Esophagus muscularis mucosa (tissue), 4 donors: Measurements from ENCODE around the gene AHSG. TPM values are rescaled to one million over a fixed set of nuclear protein-coding genes. Genes with fewer than 3 reads are reported as not detected.

Experiments used
- DNase-seq: peaks from one replicate; pipeline ENCODE4 v3.0.0-alpha.2; 2017; ENCODE audit errors: extremely low spot score
- H3K27ac ChIP-seq, 4 donors: fragments of 200-600 bp; sonication (generic); replicated peaks in 1 of 4; 1 replicate in 3 of 4; 2 replicates in 1 of 4; pipeline ENCODE4 v1.5.1; 2016 to 2019; ENCODE audit warnings: mild to moderate bottlenecking in 1 of 4
- H3K27me3 ChIP-seq, 4 donors: fragments of 200-600 bp; sonication (generic); one replicate each; pipeline versions ENCODE4 v1.5.1 to v1.6.0; 2016 to 2019
- H3K36me3 ChIP-seq, 4 donors: fragments of 200-600 bp; sonication (generic); one replicate each; pipeline ENCODE4 v1.5.1; 2016 to 2019
- H3K4me1 ChIP-seq, 4 donors: fragments of 200-600 bp; sonication (generic); one replicate each; pipeline ENCODE4 v1.5.1; 2016 to 2019
- H3K4me3 ChIP-seq, 4 donors: fragments of 200-600 bp; sonication (generic); 1 replicate in 2 of 4; 2 replicates in 2 of 4; pipeline ENCODE4 v1.5.1; 2016 to 2019; ENCODE audit warnings: mild to moderate bottlenecking in 4 of 4, moderate library complexity in 1 of 4
- H3K9me3 ChIP-seq, 4 donors: fragments of 200-600 bp; sonication (generic); 1 replicate in 3 of 4; 2 replicates in 1 of 4; pipeline ENCODE4 v1.5.1; 2016 to 2019
- EP300 ChIP-seq: sonication (generic); formaldehyde crosslinking; IDR thresholded peaks from one replicate; pipeline ENCODE4 v1.6.1; 2017; ENCODE audit warnings: antibody characterized with exemption
- POLR2A ChIP-seq: fragments of 450-650 bp; IDR thresholded peaks from one replicate; pipeline ENCODE4 v1.6.1; 2017; ENCODE audit warnings: antibody characterized with exemption, moderate library complexity, mild to moderate bottlenecking, low read depth
- POLR2AphosphoS5 ChIP-seq, 2 donors: sonication (generic); formaldehyde crosslinking; IDR thresholded peaks; one replicate each; pipeline ENCODE4 v1.6.1; 2017; ENCODE audit warnings: antibody characterized with exemption in 2 of 2
- WGBS: methylation state at CpG from one replicate; pipeline ENCODE4 v1.1.5; 2018; 5-methylcytosine and 5-hydroxymethylcytosine counted together
- intact Hi-C: fragments of 100-400 bp; cut with DNase I; formaldehyde crosslinking; loops from one replicate; pipeline ENCODE4 v1.15.1; 2023
- total RNA-seq, 4 donors: library from RNA; depleted of rRNA; stranded (reverse); fragments of >200 nt; gene quantifications; one replicate each; pipeline versions ENCODE4 v1.1.0 to v1.2.1, GENCODE V29; 2016
- TF ChIP-seq, protein P1 (sequence below), 3 experiments: fragments of 200-600 bp in 2 of 3; fragments of 450-650 bp in 1 of 3; sonication (generic) in 2 of 3; IDR thresholded peaks; one replicate each; pipeline ENCODE4 v1.5.1; 2017 to 2019; ENCODE audit warnings: antibody characterized with exemption in 3 of 3, mild to moderate bottlenecking in 2 of 3, moderate library complexity in 1 of 3

Gene AHSG
- total RNA-seq, 4 donors from 2014 or later = not detected

DNA sequence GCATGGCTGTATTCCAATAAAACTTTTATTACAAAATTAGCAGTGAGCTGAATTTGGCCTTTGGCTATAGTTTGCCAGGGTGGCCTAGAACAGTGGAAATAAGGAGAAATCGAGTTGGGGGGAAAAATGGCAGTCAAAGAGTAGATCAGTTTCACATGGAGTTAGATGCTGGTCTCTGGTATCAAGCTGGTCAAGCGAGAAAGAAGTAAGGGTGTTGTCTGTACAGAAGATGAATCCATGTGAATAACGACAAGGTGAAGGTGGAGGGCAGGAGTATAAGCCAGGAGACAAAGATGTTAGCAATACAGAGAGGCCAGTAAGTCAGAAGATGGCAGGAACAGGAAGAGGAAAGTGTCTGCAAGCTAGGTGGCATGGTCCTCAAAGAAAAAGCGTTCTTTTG, 11.7 kb downstream of the AHSG start:
- H3K27ac ChIP-seq = no peak overlapping the region
- H3K36me3 ChIP-seq = no peaks in the 10 kb centered on the region
- H3K4me1 ChIP-seq = no peaks in the 10 kb centered on the region
- intact Hi-C loops = no loop called here
- H3K27me3 ChIP-seq = peaks cover 0 to 18% (median 0%) of the 10 kb centered on the region in 4 donors
- 78% methylated on average over 4 of the region's 4 CpGs for WGBS
- no peaks in the 10 kb centered on the region for H3K9me3 ChIP-seq
- TF ChIP-seq, protein P1, sequence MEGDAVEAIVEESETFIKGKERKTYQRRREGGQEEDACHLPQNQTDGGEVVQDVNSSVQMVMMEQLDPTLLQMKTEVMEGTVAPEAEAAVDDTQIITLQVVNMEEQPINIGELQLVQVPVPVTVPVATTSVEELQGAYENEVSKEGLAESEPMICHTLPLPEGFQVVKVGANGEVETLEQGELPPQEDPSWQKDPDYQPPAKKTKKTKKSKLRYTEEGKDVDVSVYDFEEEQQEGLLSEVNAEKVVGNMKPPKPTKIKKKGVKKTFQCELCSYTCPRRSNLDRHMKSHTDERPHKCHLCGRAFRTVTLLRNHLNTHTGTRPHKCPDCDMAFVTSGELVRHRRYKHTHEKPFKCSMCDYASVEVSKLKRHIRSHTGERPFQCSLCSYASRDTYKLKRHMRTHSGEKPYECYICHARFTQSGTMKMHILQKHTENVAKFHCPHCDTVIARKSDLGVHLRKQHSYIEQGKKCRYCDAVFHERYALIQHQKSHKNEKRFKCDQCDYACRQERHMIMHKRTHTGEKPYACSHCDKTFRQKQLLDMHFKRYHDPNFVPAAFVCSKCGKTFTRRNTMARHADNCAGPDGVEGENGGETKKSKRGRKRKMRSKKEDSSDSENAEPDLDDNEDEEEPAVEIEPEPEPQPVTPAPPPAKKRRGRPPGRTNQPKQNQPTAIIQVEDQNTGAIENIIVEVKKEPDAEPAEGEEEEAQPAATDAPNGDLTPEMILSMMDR (IDR thresholded peaks at IDR 0.05) = no peak
- TF ChIP-seq POLR2A (no peak), EP300 (no peak), POLR2AphosphoS5 (IDR thresholded peaks at IDR 0.05) (no peak)
- no peak for DNase-seq
- H3K4me3 ChIP-seq = no peak overlapping the region

DNA sequence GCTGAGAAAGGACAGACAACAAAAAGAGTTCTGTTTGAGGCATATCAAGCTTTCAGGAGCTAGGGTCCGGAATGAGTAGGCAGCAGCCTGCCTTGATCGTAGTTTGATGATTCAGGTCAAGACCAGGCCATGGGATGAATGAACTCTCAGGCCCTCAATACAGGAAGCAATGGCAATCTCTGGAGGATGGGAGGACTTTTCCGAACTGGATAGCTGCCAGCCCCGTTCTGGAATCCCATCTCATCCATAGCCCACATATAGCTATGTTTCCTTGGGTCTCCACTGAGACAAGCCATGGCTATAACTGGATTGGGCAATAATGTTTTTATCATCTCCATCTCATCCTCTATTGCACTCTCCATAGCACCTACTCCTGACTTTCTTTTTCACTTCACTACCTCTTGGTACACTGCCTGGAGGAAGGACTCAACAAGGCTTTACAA, 12.8 kb downstream of the AHSG start:
- Histone ChIP-seq H3K4me3 (no peak overlapping the region), H3K9me3 (no peaks in the 10 kb centered on the region), H3K4me1 (no peaks in the 10 kb centered on the region), H3K27ac (no peak overlapping the region), H3K36me3 (no peaks in the 10 kb centered on the region), H3K27me3 (peaks cover 0 to 10% (median 0%) of the 10 kb centered on the region in 4 donors)
- intact Hi-C loops = no loop called here
- DNase-seq = no peak
- 72% methylated on average over 4 of the region's 4 CpGs for WGBS
- TF ChIP-seq POLR2AphosphoS5 (IDR thresholded peaks at IDR 0.05) (no peak), EP300 (no peak), POLR2A (no peak)
- TF ChIP-seq, protein P1 (IDR thresholded peaks at IDR 0.05) = no peak

DNA sequence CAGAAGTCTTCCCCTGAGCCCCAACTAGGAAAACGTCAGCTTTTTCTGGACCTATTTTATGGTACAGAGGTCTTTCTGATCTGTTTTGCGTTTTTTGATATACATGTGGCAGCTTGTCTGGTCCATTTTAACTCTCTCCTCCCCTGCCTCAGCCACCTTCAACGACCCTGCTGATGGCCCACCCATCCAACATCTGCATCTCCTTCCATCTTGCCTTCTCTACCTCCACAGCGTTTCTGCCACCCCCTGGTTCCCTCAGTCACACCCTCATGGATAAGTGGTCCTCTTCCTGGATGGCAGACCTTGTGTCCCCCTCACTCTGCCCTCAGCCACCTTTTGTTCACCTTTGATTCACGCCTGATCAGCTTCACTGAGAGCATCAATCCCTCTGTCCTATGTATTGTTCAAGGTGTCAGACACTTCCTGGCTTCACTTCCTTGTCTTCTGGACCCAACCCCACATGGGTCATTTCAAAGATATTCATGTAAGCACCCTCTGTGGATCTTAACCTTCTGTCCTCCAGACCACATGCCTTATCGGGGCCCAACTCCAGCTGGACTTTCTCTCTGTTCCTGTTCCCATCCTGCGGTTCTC, 13.5 kb downstream of the AHSG start:
- intact Hi-C loops = no loop called here
- 66% methylated on average over 7 of the region's 7 CpGs for WGBS
- Histone ChIP-seq H3K9me3 (no peaks in the 10 kb centered on the region), H3K27ac (no peak overlapping the region), H3K27me3 (peaks cover 0 to 7% (median 0%) of the 10 kb centered on the region in 4 donors), H3K36me3 (no peaks in the 10 kb centered on the region), H3K4me1 (no peaks in the 10 kb centered on the region), H3K4me3 (no peak overlapping the region)
- no peak for TF ChIP-seq POLR2A
- no peak for TF ChIP-seq EP300
- TF ChIP-seq, protein P1 (IDR thresholded peaks at IDR 0.05) = no peak
- no peak for TF ChIP-seq POLR2AphosphoS5 (IDR thresholded peaks at IDR 0.05)
- peak; percentile 45 for DNase-seq

DNA sequence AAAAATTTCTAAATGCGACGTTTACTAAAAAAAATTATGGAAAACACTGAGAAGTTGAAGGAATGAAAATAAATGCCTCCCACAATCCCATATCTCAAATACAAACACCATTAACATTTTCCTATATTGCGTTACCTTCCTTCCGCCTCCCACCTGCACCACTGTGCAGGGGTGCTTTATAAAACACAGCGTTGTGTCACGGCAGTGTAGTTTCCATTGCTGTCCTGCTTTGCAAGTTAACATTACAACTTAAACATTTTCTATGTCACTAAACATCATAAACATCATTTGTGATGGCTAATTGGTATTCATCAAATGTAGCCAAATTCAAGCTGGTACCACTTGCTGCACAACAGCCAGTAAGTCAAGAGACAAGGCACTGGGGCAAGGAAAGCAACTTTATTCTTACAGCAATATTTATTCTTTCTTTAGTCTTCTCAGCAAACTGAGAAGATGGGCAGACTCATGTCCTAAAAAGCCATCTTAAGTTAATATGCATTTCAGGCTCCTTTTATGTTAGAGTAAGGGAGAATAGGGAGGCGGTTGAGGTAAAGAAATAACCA, 15.1 kb downstream of the AHSG start:
- H3K36me3 ChIP-seq = no peaks in the 10 kb centered on the region
- no peak overlapping the region for H3K4me3 ChIP-seq
- TF ChIP-seq POLR2A (no peak), POLR2AphosphoS5 (IDR thresholded peaks at IDR 0.05) (no peak), EP300 (no peak)
- TF ChIP-seq, protein P1 (IDR thresholded peaks at IDR 0.05) = no peak
- intact Hi-C loops = no loop called here
- H3K27me3 ChIP-seq = peaks cover 0 to 7% (median 0%) of the 10 kb centered on the region in 4 donors
- WGBS = 92% methylated on average over 7 of the region's 7 CpGs
- H3K27ac ChIP-seq = no peak overlapping the region
- H3K9me3 ChIP-seq = no peaks in the 10 kb centered on the region
- DNase-seq = no peak
- H3K4me1 ChIP-seq = no peaks in the 10 kb centered on the region
